Superior temporal gyrus (tissue), 1 donor: Measurements from ENCODE around the gene BPIFA1.

ENCODE experiments used
- DNase-seq: peaks from one replicate; pipeline ENCODE4 v3.0.0-alpha.2; 2016; ENCODE audit errors: extremely low spot score

Gene BPIFA1

GRCh38 chr20:33235696-33236095 lies at the start of gene BPIFA1:
Gene BPIFA1, plus strand, starts transcription at chr20:33235996. Its CDS starts 1,716 bp downstream, at chr20:33237712.
- no peak for DNase-seq

GRCh38 chr20:33187491-33187890 lies 48.3 kb upstream of the BPIFA1 start:
- no peak for DNase-seq

- DNase-seq: no peak
Observed at GRCh38 chr20:33188421-33188820, 47.4 kb upstream of the BPIFA1 start.

- DNase-seq: no peak
Observed at GRCh38 chr20:33191484-33191883, 44.3 kb upstream of the BPIFA1 start.

GRCh38 chr20:33191955-33192354 lies 43.8 kb upstream of the BPIFA1 start:
- DNase-seq: no peak

GRCh38 chr20:33192912-33193501 lies 42.8 kb upstream of the BPIFA1 start:
- DNase-seq: no peak

- DNase-seq: no peak
Observed at GRCh38 chr20:33199026-33199425, 36.8 kb upstream of the BPIFA1 start.

- DNase-seq: no peak
Observed at GRCh38 chr20:33202451-33202850, 33.3 kb upstream of the BPIFA1 start.

- DNase-seq: no peak
Observed at GRCh38 chr20:33203444-33203843, 32.4 kb upstream of the BPIFA1 start.

- peak; percentile 61 for DNase-seq
Observed at GRCh38 chr20:33209789-33210188, 26.0 kb upstream of the BPIFA1 start.

- no peak for DNase-seq
Observed at GRCh38 chr20:33210371-33210770, 25.4 kb upstream of the BPIFA1 start.

- peak; percentile 50 for DNase-seq
Observed at GRCh38 chr20:33211817-33212424, 23.9 kb upstream of the BPIFA1 start.

GRCh38 chr20:33217052-33217451 lies 18.7 kb upstream of the BPIFA1 start, which contains the start of gene BPIFA3:
Gene BPIFA3, plus strand, starts transcription at chr20:33217352. Its CDS starts 185 bp downstream, at chr20:33217537.
- no peak for DNase-seq

- DNase-seq: no peak
Observed at GRCh38 chr20:33224399-33224798, 11.4 kb upstream of the BPIFA1 start.

GRCh38 chr20:33229843-33230242 lies 6.0 kb upstream of the BPIFA1 start:
- no peak for DNase-seq

GRCh38 chr20:33231237-33231636 lies 4.6 kb upstream of the BPIFA1 start:
- no peak for DNase-seq

GRCh38 chr20:33232486-33233072 lies 3.2 kb upstream of the BPIFA1 start:
- DNase-seq: no peak

GRCh38 chr20:33233129-33233774 lies 2.5 kb upstream of the BPIFA1 start:
- no peak for DNase-seq

GRCh38 chr20:33234050-33234449 lies 1.7 kb upstream of the BPIFA1 start:
- DNase-seq: no peak

GRCh38 chr20:33236351-33236750 lies 555 bp downstream of the BPIFA1 start:
- no peak for DNase-seq

- no peak for DNase-seq
Observed at GRCh38 chr20:33237989-33238388, 2.2 kb downstream of the BPIFA1 start.

GRCh38 chr20:33239418-33239817 lies 3.6 kb downstream of the BPIFA1 start:
- DNase-seq: no peak
